Measurements from ENCODE around the gene MRPS12.

The MRPS12 gene

GRCh38 chr19:38911388-38912001 is 19.2 kb upstream of the MRPS12 start:
- DNase-seq: no peak

DNA sequence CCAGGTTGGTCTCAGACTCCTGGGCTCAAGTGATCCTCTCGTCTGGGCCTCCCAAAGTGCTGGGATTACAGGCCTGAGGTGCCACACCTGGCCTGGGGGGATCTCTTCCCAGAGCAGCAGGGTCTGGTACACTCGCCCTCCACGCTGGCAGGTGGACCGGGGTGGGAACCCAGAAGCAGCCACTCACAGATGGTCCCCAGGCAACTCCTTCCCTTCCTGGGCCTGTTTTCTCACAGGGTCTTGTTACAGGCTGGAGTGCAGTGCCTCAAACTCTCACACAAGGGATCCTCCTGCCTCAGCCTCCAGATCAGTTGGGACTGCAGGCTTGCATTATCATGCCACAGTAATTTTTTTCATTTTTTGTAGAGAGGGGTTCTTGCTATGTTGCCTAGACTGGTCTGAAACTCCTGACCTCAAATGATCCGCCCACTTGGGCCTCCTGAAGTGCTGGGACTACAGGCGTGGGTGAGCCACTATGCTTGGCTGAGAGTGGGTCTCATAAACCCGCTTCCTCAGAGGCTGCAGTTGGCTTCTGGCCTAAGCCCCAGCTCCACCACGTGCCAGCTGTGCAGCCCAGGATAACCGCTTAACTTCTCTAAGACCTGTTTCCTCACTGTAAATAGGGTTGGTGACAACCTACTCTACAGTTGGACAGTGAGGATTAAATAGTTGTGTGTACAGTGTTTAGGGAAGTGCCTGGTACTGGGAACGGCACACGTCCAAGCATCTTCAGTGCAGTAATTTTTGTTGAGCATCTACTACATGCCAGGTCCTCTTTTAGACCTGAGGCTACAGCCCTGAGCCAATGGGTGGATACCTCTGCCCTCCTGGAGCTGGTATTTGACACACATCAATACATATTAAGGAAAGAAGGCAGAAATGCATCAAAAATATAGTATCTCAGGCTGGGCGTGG is 17.9 kb upstream of the MRPS12 start:
- peak; percentile 89 to 96 for DNase-seq

GRCh38 chr19:38913958-38914357 is 16.8 kb upstream of the MRPS12 start:
- DNase-seq: no peak

- no peak for DNase-seq
Measured at GRCh38 chr19:38915329-38916321, 15.1 kb upstream of the MRPS12 start.

DNA sequence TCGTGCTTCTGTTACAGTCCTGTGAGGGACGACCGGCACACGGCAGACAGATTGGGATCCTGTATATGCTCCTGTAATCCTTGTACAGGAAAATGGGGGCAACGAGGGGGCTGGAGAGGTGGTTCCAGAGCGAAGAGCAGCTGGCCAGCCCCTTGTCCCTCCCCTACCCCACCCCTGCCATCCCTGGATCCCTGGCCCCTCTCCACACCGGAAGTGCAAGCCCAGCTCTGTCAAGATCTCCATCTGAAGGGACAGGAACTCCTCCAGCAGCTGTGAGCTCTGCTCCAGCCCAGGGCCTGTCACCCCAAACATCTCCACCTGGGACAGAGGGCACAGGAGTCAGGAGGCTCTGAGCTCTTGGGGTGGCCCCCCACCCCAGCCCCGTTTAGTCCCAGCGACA is 13.2 kb upstream of the MRPS12 start:
- no peak for DNase-seq

DNA sequence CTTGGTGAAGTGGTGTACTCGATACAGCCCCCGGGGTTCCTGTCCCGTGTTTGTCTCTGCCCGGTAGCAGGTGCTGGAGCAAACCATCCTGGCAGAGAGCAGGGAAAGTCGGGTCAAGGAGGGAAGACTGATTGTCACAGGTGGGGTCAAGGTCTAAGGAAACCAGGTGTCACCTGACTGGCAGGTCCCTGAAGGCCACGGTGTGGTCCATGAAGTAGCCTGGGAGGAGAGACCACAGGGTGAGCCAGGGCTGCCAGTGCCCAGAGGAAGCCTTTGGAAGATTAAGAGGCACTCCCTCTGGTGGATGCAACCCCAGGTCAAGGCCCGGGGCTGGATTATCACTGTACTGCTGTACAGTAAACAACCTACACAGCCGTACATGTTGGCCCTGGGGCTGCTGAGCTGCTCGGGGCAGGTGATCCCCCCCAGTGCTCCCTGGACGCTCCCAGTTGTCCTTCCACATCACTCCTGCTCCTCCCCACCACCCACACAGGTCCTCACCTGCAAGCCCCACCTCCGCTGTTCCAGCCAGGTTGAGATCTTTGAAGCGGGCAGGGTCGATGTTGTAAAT is 12.7 kb upstream of the MRPS12 start:
- DNase-seq: no peak

- no peak for DNase-seq
Measured at GRCh38 chr19:38918526-38918925, 12.2 kb upstream of the MRPS12 start.

GRCh38 chr19:38919837-38920601 is 10.7 kb upstream of the MRPS12 start:
- DNase-seq: no peak

GRCh38 chr19:38920602-38921419 is 9.9 kb upstream of the MRPS12 start:
- no peak for DNase-seq

DNA sequence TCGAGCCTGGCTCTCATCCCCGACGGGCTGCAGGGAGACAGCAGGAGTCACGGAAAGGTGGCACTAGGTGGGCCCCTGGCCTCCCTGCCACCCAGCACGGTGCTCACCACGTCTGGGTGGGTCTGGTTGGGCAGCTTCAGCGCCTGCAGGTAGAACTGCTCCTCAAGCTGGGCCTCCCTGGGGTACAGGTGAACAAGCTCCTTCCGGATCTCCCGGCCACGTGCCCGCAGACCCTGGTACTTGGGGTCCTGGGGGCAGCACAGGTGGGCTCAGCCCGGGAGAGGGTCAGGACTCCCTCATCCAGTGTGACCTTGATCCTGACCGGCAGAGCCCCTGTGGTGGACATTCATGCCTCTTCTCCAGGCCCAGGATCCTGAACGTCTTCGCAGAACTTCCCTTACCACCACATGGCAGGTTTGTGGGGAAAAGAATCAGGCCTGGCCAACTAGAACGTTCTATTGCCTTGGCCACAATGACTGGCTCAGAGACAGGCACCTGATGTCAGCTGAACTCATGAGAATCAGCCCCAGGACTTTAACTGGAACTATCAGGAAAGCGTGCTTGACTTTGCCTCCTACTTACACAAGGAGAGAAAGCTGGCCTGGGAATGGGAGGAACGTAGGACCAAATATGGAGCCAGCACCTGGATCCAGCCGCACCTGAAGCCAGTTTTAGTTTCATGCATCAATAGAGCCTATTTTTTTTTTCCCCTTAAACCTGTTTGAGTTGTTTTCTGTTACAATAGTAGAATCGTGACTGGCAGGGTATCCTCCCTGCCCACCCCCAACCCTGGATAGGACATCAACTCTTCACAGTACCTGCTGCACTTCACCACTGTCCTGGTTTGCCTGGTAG is 9.1 kb upstream of the MRPS12 start:
- DNase-seq: no peak

- no peak for DNase-seq
Measured at GRCh38 chr19:38922482-38922881, 8.3 kb upstream of the MRPS12 start.

DNA sequence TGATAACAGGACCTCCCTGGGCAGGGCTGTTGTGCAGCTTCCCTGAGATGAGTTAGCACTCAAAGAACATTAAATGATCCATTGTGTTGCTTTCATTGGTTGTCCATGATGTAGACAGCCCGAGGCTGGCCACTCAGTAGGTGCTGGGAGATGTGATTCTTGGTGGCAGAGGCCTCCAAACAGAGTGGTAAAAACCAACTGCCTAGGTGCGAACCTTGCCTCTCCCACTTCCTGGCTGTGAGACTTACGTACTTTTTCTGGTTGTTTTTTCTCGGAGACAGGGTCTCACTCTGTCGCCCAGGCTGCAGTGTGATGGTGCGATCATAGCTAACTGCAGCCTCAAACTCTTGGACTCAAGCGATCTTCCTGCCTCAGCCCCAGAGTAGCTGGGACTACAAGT is 6.4 kb upstream of the MRPS12 start:
- no peak for DNase-seq

- DNase-seq: no peak
Measured at GRCh38 chr19:38928391-38929001, 2.2 kb upstream of the MRPS12 start.

DNA sequence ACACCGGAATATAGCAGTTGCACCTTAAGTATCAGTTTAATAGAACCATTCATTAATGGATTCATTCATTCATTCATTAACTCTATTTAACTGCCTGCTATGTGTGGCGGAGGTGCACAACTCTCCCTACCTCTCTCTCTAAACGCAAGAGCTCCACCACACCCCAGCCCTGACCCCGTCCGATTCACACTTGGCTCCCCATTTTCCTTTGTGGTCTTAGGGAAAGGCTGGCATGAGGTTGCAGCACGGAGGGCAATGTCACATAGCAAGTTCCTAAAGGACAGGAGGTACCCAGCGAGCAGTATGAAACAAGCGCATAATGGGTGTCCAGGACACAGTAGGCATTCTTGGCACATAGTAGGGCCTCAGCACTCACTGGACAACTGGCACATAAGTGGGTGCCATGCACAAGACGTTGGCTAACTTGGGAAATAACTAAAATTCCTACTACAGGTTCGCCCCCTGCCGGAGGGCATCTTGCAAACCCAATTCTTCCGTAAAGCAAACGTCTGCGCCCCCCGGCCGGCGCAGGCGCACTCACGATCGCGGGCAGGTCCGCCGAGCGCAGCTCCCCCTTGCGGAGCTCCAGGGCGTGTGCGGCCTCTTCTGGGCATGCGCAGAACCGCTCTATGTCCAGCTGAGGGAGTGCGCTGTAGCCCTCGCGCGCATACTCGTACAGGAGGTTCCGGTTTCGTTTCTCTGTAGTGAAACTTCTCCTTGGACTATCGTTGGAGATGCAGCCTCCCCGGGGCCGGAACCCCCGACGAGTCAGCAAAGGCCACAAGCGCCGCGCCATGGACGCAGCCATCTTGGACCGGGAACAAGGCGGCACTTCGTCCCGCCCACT is 592 bp upstream of the MRPS12 start, which contains the start of gene SARS2:
Gene SARS2 (minus strand): TSS at position 835 of the 847 bp plus-strand sequence. CDS start 27 bp downstream, at position 808.
- peak; percentile 93 to 95 for DNase-seq

DNA sequence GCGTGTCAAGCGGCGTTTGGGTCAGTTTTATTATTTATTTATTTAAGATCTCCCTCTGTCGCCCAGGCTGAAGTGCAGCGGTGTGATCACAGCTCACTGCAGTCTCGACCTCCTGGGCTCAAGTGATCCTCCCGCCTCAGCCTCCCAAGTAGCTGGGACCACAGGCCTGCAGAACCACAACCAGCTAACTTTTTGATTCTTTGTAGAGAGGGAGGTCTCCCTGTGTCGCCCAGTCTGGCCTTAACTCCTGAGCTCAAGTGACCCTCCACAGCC is 713 bp downstream of the MRPS12 start:
- DNase-seq: no peak

GRCh38 chr19:38932425-38933179 is 1.9 kb downstream of the MRPS12 start:
- peak; percentile 45 to 50 for DNase-seq

GRCh38 chr19:38933544-38933943 is 2.8 kb downstream of the MRPS12 start:
- no peak for DNase-seq

DNA sequence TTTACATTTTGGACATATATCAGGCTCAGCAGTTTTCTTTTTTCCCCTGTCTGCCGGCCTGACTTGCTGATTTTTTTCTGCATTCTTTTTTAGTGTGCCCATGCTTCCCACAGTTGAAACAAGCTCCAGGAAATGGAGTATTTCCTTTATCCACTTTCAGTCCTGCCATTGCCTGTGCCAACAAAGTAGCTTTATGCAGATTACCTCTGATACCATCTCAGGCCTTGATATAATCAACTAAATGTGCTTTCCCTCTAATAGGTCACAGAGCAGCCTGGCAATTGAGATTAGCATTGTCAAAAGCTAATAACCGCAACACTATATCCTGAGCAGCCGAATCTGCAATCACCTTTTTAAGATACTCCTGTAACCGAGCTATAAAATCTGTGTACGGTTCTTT is 9.2 kb downstream of the MRPS12 start:
- no peak for DNase-seq
